NOMO-1 treated with dmso at 0.1 percent for 144 hours (cell line): ENCODE results near the gene ATG4B.
"Not testable (repeated sequence)": the region's sequence is repeated elsewhere in the genome, so short reads cannot be mapped to it uniquely, and the experiment has no call there.

Experiments used
- DNase-seq: peaks from one replicate; lab custom pipeline; 2025; ENCODE audit not compliant: unreplicated experiment; lab: John Stamatoyannopoulos, UW

ATG4B gene

GRCh38 chr2:241637018-241637794 lies at the start of gene ATG4B, which contains the start of gene THAP4:
TSS of gene ATG4B (plus strand) at chr2:241637693. CDS start at chr2:241637715, 22 bp downstream.
TSS of gene THAP4 (minus strand) at chr2:241637158. CDS start at chr2:241637017, 141 bp downstream.
- DNase-seq: peak; percentile 65

GRCh38 chr2:241589863-241590262 lies 47.6 kb upstream of the ATG4B start:
- DNase-seq: not testable (repeated sequence)

- not testable (repeated sequence) for DNase-seq
These were observed 46.7 kb upstream of the ATG4B start for GRCh38 chr2:241590496-241591455.

- DNase-seq: no peak
These were observed 45.2 kb upstream of the ATG4B start for GRCh38 chr2:241592126-241592845.

GRCh38 chr2:241593271-241593670 lies 44.2 kb upstream of the ATG4B start:
- no peak for DNase-seq

- DNase-seq: no peak
These were observed 41.8 kb upstream of the ATG4B start for GRCh38 chr2:241595600-241596140.

GRCh38 chr2:241597561-241597960 lies 39.9 kb upstream of the ATG4B start:
- DNase-seq: no peak

GRCh38 chr2:241598061-241598460 lies 39.4 kb upstream of the ATG4B start:
- DNase-seq: no peak

- no peak for DNase-seq
These were observed 39.0 kb upstream of the ATG4B start for GRCh38 chr2:241598487-241598886.

- no peak for DNase-seq
These were observed 37.9 kb upstream of the ATG4B start for GRCh38 chr2:241599615-241600014.

- DNase-seq: no peak
These were observed 35.7 kb upstream of the ATG4B start for GRCh38 chr2:241601841-241602240.

- no peak for DNase-seq
These were observed 34.8 kb upstream of the ATG4B start for GRCh38 chr2:241602720-241603119.

- no peak for DNase-seq
These were observed 33.8 kb upstream of the ATG4B start for GRCh38 chr2:241603686-241604085.

- DNase-seq: no peak
These were observed 31.3 kb upstream of the ATG4B start for GRCh38 chr2:241606186-241606585.

GRCh38 chr2:241607162-241607885 lies 30.2 kb upstream of the ATG4B start:
- DNase-seq: no peak

- no peak for DNase-seq
These were observed 28.6 kb upstream of the ATG4B start for GRCh38 chr2:241608881-241609280.

- DNase-seq: peak; percentile 85
These were observed 27.4 kb upstream of the ATG4B start for GRCh38 chr2:241609859-241610793.

GRCh38 chr2:241611062-241611461 lies 26.4 kb upstream of the ATG4B start:
- DNase-seq: no peak
